Activated CD8-positive, alpha-beta T cell treated with anti-CD3 and anti-CD28 coated beads for 36 hours (primary cell): Measurements from ENCODE around the gene ATL1. TPM values are rescaled to one million over a fixed set of nuclear protein-coding genes. Genes with fewer than 3 reads are reported as not detected.

Experiments used
- ATAC-seq: fragments of 200-7000 bp; cut with Tn5 transposase; one replicate; pipeline ENCODE4 v1.10.0; 2021; ENCODE audit warnings: mild to moderate bottlenecking, moderate library complexity
- CTCF ChIA-PET: fragments of 350-600 bp; sonication (Branson Sonifier 250); formaldehyde crosslinking; loops from one replicate; lab custom pipeline; 2021; ENCODE audit warnings: antibody characterized with exemption; lab: Charles Lee
- POLR2A ChIA-PET: fragments of 350-600 bp; sonication (Branson Sonifier 250); formaldehyde crosslinking; loops from one replicate; lab custom pipeline; 2021; ENCODE audit warnings: antibody characterized with exemption; lab: Charles Lee
- DNase-seq: peaks from one replicate; pipeline ENCODE4 v3.0.0-alpha.2; 2020
- H3K27ac Mint-ChIP-seq: one replicate; pipeline ENCODE4 v1.8.0; 2021; ENCODE audit warnings: mild to moderate bottlenecking, mixed read lengths
- H3K27me3 Mint-ChIP-seq: one replicate; pipeline ENCODE4 v1.8.0; 2021; ENCODE audit warnings: mixed read lengths
- H3K36me3 Mint-ChIP-seq: one replicate; pipeline ENCODE4 v1.8.0; 2021; ENCODE audit warnings: low read depth, mixed read lengths
- H3K4me1 Mint-ChIP-seq: one replicate; pipeline ENCODE4 v1.8.0; 2021; ENCODE audit warnings: low read depth, mixed read lengths
- H3K4me3 Mint-ChIP-seq: one replicate; pipeline ENCODE4 v1.8.0; 2021; ENCODE audit warnings: mild to moderate bottlenecking, moderate library complexity, mixed read lengths
- H3K9me3 Mint-ChIP-seq: one replicate; pipeline ENCODE4 v1.8.0; 2021; ENCODE audit warnings: mixed read lengths
- CTCF ChIP-seq: fragments of 200-600 bp; IDR thresholded peaks from one replicate; pipeline ENCODE4 v1.8.0; 2022; ENCODE audit warnings: antibody characterized with exemption, mild to moderate bottlenecking
- intact Hi-C: fragments of 100-400 bp; cut with micrococcal nuclease; formaldehyde crosslinking; loops from one replicate; pipeline ENCODE4 v1.10.0; 2022
- total RNA-seq, 2 experiments: library from RNA; stranded (reverse); gene quantifications; one replicate each; pipeline ENCODE4 v1.2.3, GENCODE V29; 2021

Gene ATL1
- total RNA-seq, 2 experiments from 2014 or later, result 0.81 to 1.1 TPM

DNA sequence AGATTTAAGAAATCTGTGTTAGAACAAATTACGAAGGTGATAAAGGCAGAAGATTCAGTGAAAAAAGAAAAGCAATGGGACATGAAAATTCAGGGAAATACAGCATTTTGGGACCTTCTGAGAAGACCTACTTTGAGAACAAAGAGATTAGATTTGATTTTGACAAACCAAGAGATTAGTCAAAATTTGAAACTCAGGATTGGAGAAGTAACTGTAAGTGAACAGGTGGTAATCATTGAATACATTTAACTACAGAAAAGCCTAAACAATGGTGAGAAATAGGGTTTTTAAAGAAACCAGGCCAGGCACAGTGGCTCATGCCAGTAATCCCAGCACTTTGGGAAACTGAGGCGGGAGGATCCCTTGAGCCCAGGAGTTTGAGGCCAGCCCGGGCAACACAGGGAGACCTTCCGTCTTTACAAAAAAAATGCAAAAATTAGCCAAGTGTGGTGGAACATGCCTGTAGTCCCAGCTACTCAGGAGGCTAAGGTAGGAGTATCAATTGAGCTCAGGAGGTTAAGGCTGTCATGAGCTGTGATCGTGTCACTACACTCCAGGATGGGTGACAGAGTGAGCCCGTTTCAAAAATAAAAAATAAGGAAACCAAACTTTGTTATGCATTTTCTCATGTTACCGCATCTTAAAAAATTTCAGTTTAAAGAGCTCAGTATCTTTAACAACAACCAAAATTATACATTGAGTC lies 117.0 kb downstream of the ATL1 start:
- Mint-ChIP-seq H3K36me3 (no peaks in the 10 kb centered on the region), H3K4me3 (peak overlapping the region; percentile 17), H3K27ac (peak overlapping the region; percentile 79), H3K27me3 (no peaks in the 10 kb centered on the region), H3K4me1 (peaks cover 19% of the 10 kb centered on the region), H3K9me3 (no peaks in the 10 kb centered on the region)
- no peak for TF ChIP-seq CTCF
- ChIA-PET CTCF (interaction anchor here (1.4 to 1.8 kb wide), 3 partner anchors 38 to 183 kb away, joined by 5 to 7 read pairs (median 6); no protein-coding TSS in a partner anchor), POLR2A (interaction anchor here (1.0 to 2.2 kb wide), 2 partner anchors 8 to 50 kb away, joined by 3 to 9 read pairs; partner anchors contain the start of gene SAV1)
- intact Hi-C loops, result loop anchor here (10.0 kb wide), 1 partner anchor 88 kb away; no protein-coding TSS in a partner anchor
- ATAC-seq, result no peak
- no peak for DNase-seq

DNA sequence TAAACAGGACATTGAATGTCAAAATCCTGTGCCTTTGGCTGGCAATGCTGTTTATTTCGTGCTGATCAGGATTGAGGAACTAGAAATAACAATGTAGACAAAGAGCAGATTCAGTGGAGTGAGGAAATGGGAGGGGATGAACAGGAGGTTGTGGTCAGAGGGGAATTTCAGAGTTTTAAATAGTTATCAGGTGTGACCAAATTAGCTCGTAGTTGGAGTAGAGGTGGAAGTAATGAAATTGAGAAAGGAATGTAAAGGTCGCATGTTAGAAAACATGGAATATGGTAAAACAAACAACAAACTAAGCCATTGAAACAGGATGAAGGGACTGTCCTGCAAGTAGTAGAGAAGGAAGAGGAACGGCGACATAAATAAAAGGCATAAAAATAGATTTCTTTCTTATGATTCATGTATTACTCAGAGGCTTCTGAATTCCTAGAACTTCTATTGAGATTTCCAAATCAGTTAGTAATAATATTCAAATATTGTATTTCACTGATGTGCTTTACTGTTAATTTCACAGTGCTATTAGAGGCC lies 117.7 kb downstream of the ATL1 start:
- peak overlapping the region; percentile 17 for H3K4me3 Mint-ChIP-seq
- peaks cover 19% of the 10 kb centered on the region for H3K4me1 Mint-ChIP-seq
- no peak for TF ChIP-seq CTCF
- intact Hi-C loops, result loop anchor here (10.0 kb wide), 1 partner anchor 87 kb away; no protein-coding TSS in a partner anchor
- no peaks in the 10 kb centered on the region for H3K36me3 Mint-ChIP-seq
- peak overlapping the region; percentile 79 for H3K27ac Mint-ChIP-seq
- no peaks in the 10 kb centered on the region for H3K27me3 Mint-ChIP-seq
- POLR2A ChIA-PET, result interaction anchor here (0.9 to 2.2 kb wide), 3 partner anchors 9 to 50 kb away, joined by 3 to 9 read pairs (median 3); partner anchors contain the start of gene SAV1
- ATAC-seq, result no peak
- CTCF ChIA-PET, result interaction anchor here (1.4 to 1.8 kb wide), 3 partner anchors 37 to 183 kb away, joined by 5 to 7 read pairs (median 6); no protein-coding TSS in a partner anchor
- no peak for DNase-seq
- no peaks in the 10 kb centered on the region for H3K9me3 Mint-ChIP-seq

DNA sequence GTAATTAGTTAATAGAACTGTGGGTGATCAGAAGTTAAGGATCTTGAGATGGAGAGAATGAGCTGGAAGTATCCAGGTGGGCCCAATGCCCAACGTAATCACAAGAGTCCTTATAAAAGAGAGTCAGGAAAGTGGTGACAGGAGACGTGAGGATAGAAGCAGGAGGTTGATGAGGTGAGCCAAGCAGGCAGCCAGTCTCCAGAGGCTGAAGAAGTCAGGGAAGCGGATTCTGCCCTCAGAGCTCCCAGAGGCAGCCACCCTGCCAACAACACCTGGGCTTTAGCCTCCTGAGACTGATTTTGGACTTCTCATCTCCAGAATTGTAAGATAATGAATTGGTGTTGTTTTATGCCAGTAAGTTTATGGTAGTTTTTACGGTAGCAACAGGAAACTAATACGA lies 118.2 kb downstream of the ATL1 start:
- no peak for DNase-seq
- Mint-ChIP-seq H3K27me3 (no peaks in the 10 kb centered on the region), H3K9me3 (no peaks in the 10 kb centered on the region), H3K36me3 (no peaks in the 10 kb centered on the region), H3K4me1 (peaks cover 19% of the 10 kb centered on the region), H3K4me3 (no peak overlapping the region), H3K27ac (no peak overlapping the region)
- ChIA-PET CTCF (interaction anchor here (0.8 to 1.8 kb wide), 4 partner anchors 37 to 182 kb away, joined by 3 to 7 read pairs (median 6); no protein-coding TSS in a partner anchor), POLR2A (interaction anchor here (0.9 to 2.2 kb wide), 2 partner anchors 10 to 29 kb away, joined by 3 to 9 read pairs; partner anchors contain the start of gene SAV1)
- ATAC-seq, result no peak
- no peak for TF ChIP-seq CTCF
- intact Hi-C loops, result loop anchor here (10.0 kb wide), 1 partner anchor 87 kb away; no protein-coding TSS in a partner anchor

DNA sequence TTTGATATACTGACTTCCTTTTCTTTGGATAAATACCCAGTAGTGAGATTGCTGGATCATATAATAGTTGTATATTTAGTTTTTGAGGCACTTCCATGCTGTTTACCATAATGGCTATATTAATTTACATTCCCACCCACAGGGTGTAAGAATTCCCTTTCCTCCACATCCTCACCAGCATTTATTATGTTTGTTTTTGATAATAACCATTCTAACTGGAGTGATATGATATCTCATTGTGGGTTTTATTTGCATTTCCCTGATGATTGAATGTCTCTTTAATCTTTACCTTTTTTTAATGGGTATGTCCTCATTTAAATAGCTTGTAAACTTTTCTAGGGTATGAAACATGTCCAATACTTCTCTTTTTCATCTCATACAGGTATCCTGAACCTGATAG lies 119.7 kb downstream of the ATL1 start:
- ATAC-seq, result no peak
- no peak overlapping the region for H3K4me3 Mint-ChIP-seq
- TF ChIP-seq CTCF, result no peak
- intact Hi-C loops, result loop anchor here (10.0 kb wide), 1 partner anchor 85 kb away; no protein-coding TSS in a partner anchor
- no peak overlapping the region for H3K27ac Mint-ChIP-seq
- peaks cover 19% of the 10 kb centered on the region for H3K4me1 Mint-ChIP-seq
- DNase-seq, result no peak
- no peaks in the 10 kb centered on the region for H3K36me3 Mint-ChIP-seq
- CTCF ChIA-PET, result interaction anchor here (0.6 kb wide), 1 partner anchor 181 kb away, joined by 3 read pairs; no protein-coding TSS in a partner anchor
- POLR2A ChIA-PET, result no interaction called here
- H3K9me3 Mint-ChIP-seq, result no peaks in the 10 kb centered on the region
- H3K27me3 Mint-ChIP-seq, result no peaks in the 10 kb centered on the region

Other genes with a start within 250 kb of the ATL1 start
- 10 to 100 TPM; 18.4 to 18.8 TPM for gene L2HGDH, start 247.9 kb upstream of the ATL1 start, total RNA-seq
- gene DMAC2L, start 247.8 kb upstream of the ATL1 start, total RNA-seq, result 10 to 100 TPM; 15.5 to 17.6 TPM
- gene CDKL1, start 163.3 kb upstream of the ATL1 start, total RNA-seq, result 1 to 10 TPM; 3.3 to 7.7 TPM
- 10 to 100 TPM; 26.2 to 28.1 TPM for gene MAP4K5, start 27.6 kb upstream of the ATL1 start, total RNA-seq
- 10 to 100 TPM; 13.2 to 13.4 TPM for gene SAV1, start 108.2 kb downstream of the ATL1 start, total RNA-seq